Tibial artery (tissue), 4 donors: ENCODE results near the gene ZNF311.

ENCODE experiments used
- DNase-seq, 2 donors: peaks; one replicate each; pipeline ENCODE4 v3.0.0-alpha.2; 2019
- H3K27ac ChIP-seq, 2 donors: fragments of 200-600 bp; sonication (generic) in 1 of 2; 1 replicate in 1 of 2; 2 replicates in 1 of 2; pipeline ENCODE4 v1.5.1; 2018 to 2019; ENCODE audit warnings: mild to moderate bottlenecking in 1 of 2
- H3K27me3 ChIP-seq, 2 donors: fragments of 200-600 bp; sonication (generic) in 1 of 2; one replicate each; pipeline versions ENCODE4 v1.5.1 to v1.6.0; 2016 to 2019
- H3K36me3 ChIP-seq, 3 donors: fragments of 200-600 bp; sonication (generic) in 2 of 3; one replicate each; pipeline ENCODE4 v1.5.1; 2016 to 2019; ENCODE audit warnings: mild to moderate bottlenecking in 2 of 3
- H3K4me1 ChIP-seq, 4 donors: fragments of 200-600 bp; sonication (generic) in 2 of 4; 1 replicate in 3 of 4; 2 replicates in 1 of 4; pipeline ENCODE4 v1.5.1; 2016 to 2019
- H3K4me3 ChIP-seq, 2 donors: fragments of 200-600 bp; sonication (generic) in 1 of 2; 1 replicate in 1 of 2; 2 replicates in 1 of 2; pipeline ENCODE4 v1.5.1; 2018 to 2019; ENCODE audit warnings: mild to moderate bottlenecking in 2 of 2
- H3K9me3 ChIP-seq, 3 donors: fragments of 200-600 bp; sonication (generic) in 1 of 3; one replicate each; pipeline ENCODE4 v1.5.1; 2016 to 2019
- CTCF ChIP-seq, 2 experiments: fragments of 200-600 bp in 1 of 2; fragments of 450-650 bp in 1 of 2; IDR thresholded peaks; one replicate each; pipeline ENCODE4 v1.5.1; 2017 to 2019; ENCODE audit warnings: antibody characterized with exemption in 2 of 2, mild to moderate bottlenecking in 1 of 2, moderate library complexity in 1 of 2
- intact Hi-C: fragments of 100-400 bp; cut with DNase I; formaldehyde crosslinking; loops from one replicate; pipeline ENCODE4 v1.15.0; 2023; ENCODE audit warnings: low total_unique reads

Gene ZNF311

GRCh38 chr6:28995093-28995650 lies 9.9 kb downstream of the ZNF311 start:
- Histone ChIP-seq H3K36me3 (no peaks in the 10 kb centered on the region), H3K4me1 (no peaks in the 10 kb centered on the region), H3K27ac (no peak overlapping the region), H3K27me3 (peaks cover 0 to 3% of the 10 kb centered on the region in 2 donors), H3K4me3 (no peak overlapping the region), H3K9me3 (no peaks in the 10 kb centered on the region)
- no peak for TF ChIP-seq CTCF (IDR thresholded peaks at IDR 0.05)
- DNase-seq = no peak
- intact Hi-C loops = no loop called here

- H3K27me3 ChIP-seq = peaks cover 0 to 12% of the 10 kb centered on the region in 2 donors
- intact Hi-C loops = no loop called here
- no peak for DNase-seq
Measured at GRCh38 chr6:28988536-28989311, 16.4 kb downstream of the ZNF311 start.

GRCh38 chr6:28985462-28986164 lies 19.5 kb downstream of the ZNF311 start:
- Histone ChIP-seq H3K27ac (peak overlapping the region; percentile 69 to 84), H3K9me3 (peaks cover 0 to 6% (median 4%) of the 10 kb centered on the region in 3 donors), H3K4me3 (peak overlapping the region; percentile 57 to 58), H3K27me3 (peaks cover 0 to 9% of the 10 kb centered on the region in 2 donors), H3K36me3 (no peaks in the 10 kb centered on the region), H3K4me1 (peaks cover 0 to 9% (median 0%) of the 10 kb centered on the region in 4 donors)
- intact Hi-C loops = no loop called here
- DNase-seq = peak; percentile 85 to 88
- TF ChIP-seq CTCF (IDR thresholded peaks at IDR 0.05) = no peak

More at GRCh38 chr6:28988536-28989311, 16.4 kb downstream of the ZNF311 start:
- no peak for TF ChIP-seq CTCF (IDR thresholded peaks at IDR 0.05)
- H3K27ac ChIP-seq = no peak overlapping the region
- peak overlapping the region; percentile 3 to 15 for H3K4me3 ChIP-seq
- no peaks in the 10 kb centered on the region for H3K36me3 ChIP-seq
- H3K9me3 ChIP-seq = peaks cover 0 to 6% (median 4%) of the 10 kb centered on the region in 3 donors
- no peaks in the 10 kb centered on the region for H3K4me1 ChIP-seq

- no peak for TF ChIP-seq CTCF (IDR thresholded peaks at IDR 0.05)
- intact Hi-C loops = loop anchor here (5.0 kb wide), 1 partner anchor 42 kb away; no protein-coding TSS in a partner anchor
- H3K27ac ChIP-seq = no peak overlapping the region
Measured at GRCh38 chr6:28983838-28984237, 21.3 kb downstream of the ZNF311 start.

GRCh38 chr6:28982476-28983266 lies 22.4 kb downstream of the ZNF311 start:
- Histone ChIP-seq H3K9me3 (no peaks in the 10 kb centered on the region), H3K27ac (peak overlapping the region; percentile 71 to 75), H3K36me3 (no peaks in the 10 kb centered on the region), H3K4me3 (peak overlapping the region; percentile 54 to 68), H3K27me3 (no peaks in the 10 kb centered on the region), H3K4me1 (peaks cover 0 to 10% (median 0%) of the 10 kb centered on the region in 4 donors)
- intact Hi-C loops = loop anchor here (5.0 kb wide), 1 partner anchor 40 kb away; no protein-coding TSS in a partner anchor
- DNase-seq = no peak
- no peak for TF ChIP-seq CTCF (IDR thresholded peaks at IDR 0.05)

More at GRCh38 chr6:28983838-28984237, 21.3 kb downstream of the ZNF311 start:
- H3K9me3 ChIP-seq = peaks cover 0 to 6% (median 4%) of the 10 kb centered on the region in 3 donors
- peaks cover 0 to 8% of the 10 kb centered on the region in 2 donors for H3K27me3 ChIP-seq
- DNase-seq = no peak
- H3K4me1 ChIP-seq = peaks cover 0 to 10% (median 0%) of the 10 kb centered on the region in 4 donors
- no peak overlapping the region for H3K4me3 ChIP-seq
- H3K36me3 ChIP-seq = no peaks in the 10 kb centered on the region
